Breast epithelium (tissue), 3 donors: Measurements from ENCODE around the gene DCUN1D1.

Experiments
- POLR2A ChIP-seq: fragments of 450-650 bp; IDR thresholded peaks from one replicate; pipeline ENCODE4 v1.6.1; 2016; ENCODE audit warnings: antibody characterized with exemption, mild to moderate bottlenecking, moderate library complexity
- TF ChIP-seq, protein P1 (sequence below), 3 donors: fragments of 450-650 bp; IDR thresholded peaks; one replicate each; pipeline ENCODE4 v1.5.1; 2016 to 2017; ENCODE audit warnings: antibody characterized with exemption in 3 of 3, mild to moderate bottlenecking in 3 of 3, moderate library complexity in 3 of 3

DNA sequence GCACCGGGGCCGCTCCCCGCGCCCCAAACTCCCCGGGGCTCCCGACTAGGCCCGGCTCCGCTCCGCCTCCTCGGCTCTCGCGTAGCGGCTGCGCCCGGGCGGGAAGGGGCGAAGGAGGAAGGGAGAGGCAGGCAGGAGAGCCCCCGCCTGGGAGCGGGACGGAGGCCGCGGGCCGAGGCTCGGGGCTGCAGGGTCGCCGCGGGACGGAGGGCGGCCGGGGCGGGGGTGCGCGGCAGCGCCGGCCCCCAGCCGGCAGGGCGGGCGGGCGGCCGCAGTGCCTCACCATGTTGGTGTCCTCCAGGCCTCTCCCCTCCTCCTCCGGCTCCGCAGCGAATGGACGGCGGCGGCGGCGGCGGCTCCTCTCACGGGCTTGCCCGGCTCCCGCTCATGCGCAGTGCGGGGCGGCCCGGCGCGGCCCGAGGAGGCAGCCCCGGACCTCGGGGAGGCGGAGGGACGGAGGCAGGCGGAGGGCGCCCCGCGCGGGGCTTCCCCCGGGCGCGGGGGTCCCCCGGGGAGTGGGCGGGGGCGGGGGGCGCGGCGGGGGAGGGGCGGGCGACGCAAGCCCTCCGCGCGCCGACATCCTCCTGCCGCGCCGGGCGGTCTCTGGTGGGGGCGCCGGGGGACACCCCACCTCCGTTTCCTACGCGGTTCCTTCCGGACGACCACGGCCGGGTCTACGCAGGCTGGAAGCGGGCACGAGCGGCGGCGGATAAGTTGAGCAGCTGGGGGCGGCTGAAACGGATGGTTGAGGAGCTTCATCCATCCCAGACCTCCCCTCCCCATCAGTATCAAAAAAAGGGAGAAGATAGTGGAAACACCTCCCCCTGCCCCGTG, at the start of gene DCUN1D1:
- TF ChIP-seq, protein P1, sequence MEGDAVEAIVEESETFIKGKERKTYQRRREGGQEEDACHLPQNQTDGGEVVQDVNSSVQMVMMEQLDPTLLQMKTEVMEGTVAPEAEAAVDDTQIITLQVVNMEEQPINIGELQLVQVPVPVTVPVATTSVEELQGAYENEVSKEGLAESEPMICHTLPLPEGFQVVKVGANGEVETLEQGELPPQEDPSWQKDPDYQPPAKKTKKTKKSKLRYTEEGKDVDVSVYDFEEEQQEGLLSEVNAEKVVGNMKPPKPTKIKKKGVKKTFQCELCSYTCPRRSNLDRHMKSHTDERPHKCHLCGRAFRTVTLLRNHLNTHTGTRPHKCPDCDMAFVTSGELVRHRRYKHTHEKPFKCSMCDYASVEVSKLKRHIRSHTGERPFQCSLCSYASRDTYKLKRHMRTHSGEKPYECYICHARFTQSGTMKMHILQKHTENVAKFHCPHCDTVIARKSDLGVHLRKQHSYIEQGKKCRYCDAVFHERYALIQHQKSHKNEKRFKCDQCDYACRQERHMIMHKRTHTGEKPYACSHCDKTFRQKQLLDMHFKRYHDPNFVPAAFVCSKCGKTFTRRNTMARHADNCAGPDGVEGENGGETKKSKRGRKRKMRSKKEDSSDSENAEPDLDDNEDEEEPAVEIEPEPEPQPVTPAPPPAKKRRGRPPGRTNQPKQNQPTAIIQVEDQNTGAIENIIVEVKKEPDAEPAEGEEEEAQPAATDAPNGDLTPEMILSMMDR (IDR thresholded peaks at IDR 0.05): no peak
- no peak for TF ChIP-seq POLR2A
